C1 segment of cervical spinal cord (tissue), 14 donors: Measurements from ENCODE around the gene EHD2.
"Not testable (repeated sequence)": the region's sequence is repeated elsewhere in the genome, so short reads cannot be mapped to it uniquely, and the experiment has no call there.

ENCODE experiments used
- DNase-seq, 14 donors: peaks; one replicate each; lab custom pipeline; 2025; lab: John Stamatoyannopoulos, UW

EHD2 gene, protein sequence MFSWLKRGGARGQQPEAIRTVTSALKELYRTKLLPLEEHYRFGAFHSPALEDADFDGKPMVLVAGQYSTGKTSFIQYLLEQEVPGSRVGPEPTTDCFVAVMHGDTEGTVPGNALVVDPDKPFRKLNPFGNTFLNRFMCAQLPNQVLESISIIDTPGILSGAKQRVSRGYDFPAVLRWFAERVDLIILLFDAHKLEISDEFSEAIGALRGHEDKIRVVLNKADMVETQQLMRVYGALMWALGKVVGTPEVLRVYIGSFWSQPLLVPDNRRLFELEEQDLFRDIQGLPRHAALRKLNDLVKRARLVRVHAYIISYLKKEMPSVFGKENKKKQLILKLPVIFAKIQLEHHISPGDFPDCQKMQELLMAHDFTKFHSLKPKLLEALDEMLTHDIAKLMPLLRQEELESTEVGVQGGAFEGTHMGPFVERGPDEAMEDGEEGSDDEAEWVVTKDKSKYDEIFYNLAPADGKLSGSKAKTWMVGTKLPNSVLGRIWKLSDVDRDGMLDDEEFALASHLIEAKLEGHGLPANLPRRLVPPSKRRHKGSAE

DNA sequence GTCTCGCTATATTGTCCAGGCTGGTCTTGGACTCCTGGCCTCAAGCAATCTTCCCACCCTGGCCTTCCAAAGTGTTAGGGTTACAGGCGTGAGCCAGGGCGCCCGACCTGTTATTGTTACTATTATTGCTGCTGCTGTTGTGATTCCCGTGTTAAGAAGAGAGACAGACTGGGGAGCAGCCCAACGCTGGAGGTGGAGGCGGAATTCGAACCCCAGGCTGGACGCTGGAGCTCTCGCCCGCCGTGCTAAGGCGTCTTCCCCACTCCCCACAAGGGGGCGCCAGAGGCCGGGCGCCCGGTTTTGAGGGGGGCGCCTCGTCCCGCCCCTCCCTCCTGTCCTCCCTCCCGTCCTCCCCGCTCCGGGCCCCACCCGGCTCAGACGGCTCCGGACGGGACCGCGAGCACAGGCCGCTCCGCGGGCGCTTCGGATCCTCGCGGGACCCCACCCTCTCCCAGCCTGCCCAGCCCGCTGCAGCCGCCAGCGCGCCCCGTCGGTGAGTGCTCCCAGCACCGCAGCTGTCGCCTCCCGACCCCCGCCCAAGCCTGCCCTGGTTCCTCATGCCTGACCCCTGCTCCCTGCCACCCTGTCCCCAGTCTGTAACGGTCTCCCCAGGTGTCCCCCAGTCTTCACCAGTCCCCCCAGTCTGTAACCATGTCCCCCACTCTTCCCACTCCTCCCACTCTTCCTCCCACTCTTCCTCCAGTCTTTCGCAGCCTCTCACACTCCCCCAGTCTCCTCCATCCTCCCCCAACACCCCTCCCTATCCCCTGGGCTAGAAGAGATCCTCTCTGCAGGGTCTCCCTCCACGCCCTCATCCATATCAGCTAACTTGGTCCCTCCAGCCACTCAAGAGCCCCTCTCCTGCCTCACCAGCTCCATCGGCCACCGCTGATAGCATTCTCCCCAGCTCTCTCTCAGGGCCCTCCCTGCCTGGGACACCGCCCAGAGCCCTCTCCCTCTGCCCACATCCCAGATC, at the start of gene EHD2:
EHD2 (plus strand) TSS at position 377 of the 976 bp plus-strand sequence. CDS start 3,191 bp downstream, outside the sequence.
- peak in 6 of 14 donors; percentile 4 to 61 (median 14) for DNase-seq

DNA sequence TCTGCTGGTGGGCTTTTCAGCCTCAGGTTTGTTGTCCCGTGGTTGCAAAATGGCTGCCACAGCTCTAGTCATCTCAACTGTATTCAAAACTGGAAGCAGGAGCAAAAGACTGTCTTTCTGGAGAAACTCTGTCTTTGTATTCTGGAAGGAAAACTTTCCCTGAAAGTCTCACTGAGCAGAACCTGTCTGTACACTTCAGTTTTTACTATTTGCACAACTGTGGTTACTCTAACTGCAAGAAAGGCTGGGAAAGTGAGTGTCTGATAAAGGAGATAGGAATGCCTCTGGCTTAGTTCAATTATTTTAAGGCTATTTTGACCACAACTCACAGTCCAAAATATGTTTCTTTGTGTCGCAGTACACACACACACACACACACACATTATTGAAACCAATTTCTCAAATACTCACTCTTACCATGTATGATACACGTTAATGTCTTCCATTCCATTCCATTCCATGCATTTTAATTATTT, 49.7 kb upstream of the EHD2 start:
- no peak for DNase-seq

DNA sequence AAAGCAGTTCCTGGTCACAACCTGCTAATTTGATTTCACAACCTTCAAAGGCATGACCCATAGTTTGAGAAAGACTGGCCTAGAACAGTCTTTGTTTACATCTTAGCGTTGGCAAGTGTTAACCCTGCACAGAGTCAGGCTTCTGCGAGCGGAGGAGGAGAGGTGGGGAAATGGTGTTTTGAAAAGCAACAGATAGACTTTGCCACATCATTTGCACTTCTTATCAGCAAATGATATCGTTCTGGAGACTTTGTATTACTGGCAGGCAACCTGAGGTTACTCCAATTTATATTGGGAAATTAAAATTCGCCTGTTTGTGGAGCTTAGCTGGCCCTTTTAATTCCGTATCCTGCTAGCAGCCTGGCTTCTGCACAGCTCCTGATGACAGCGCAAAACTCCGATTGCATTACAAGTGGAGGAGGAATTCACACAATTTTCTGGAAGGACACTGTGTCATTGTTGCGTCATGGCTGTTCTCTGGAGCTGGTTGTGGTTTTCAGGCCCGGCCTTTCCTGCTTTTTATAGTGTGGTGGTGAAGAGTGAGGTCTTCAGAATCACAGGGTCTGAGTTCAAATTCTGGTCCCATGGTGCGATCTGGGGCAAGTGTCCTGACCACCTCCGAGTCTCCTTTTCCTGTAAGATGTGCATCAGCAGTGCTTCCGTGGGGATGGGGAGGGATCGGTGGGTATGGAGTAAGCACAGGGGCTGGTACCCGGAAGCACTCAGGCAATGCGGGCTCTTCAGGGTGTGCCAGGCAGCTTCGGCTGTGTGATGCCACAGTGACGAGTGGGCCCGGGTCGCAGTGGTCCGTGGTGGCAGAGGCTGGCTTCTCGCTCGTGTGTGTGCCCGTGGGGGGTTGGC, 49.1 kb upstream of the EHD2 start:
- DNase-seq: peak in 10 of 14 donors; percentile 16 to 69 (median 36)

DNA sequence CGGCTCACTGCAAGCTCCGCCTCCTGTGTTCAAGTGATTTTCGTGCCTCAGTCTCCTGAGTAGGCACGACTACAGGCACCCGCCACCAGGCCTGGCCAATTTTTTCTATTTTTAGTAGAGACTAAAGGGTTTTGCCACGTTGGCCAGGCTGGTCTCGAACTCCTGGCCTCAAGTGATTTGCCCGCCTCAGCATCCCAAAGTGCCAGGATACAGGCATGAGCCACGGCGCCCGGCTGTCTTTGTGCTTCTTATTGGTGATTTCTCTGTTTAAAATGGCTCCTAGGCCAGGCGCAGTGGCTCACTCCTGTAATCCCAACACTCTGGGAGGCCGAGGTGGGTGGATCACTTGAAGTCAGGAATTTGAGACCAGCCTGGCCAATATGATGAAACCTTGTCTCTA, 44.7 kb upstream of the EHD2 start:
- not testable (repeated sequence) for DNase-seq

DNA sequence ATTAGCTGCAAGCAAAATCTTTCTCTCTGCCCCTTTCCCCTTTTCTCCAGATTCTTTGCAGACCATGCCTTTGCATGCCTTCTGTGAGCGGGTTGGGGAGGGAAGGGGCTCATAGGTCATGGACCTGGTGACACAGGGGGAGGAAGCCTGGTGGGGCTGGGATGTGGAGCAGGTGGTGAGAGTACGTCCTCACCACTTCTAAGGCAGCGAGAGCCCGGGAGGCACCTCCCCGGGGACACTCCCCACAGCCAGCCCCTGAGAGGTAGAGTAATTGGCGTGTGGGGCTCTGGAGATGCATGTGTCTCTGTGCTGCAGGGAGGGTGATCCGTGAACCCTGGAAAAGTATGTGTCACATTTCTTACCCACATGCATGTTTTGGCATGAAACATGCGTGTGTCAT, 42.5 kb upstream of the EHD2 start:
- no peak for DNase-seq

DNA sequence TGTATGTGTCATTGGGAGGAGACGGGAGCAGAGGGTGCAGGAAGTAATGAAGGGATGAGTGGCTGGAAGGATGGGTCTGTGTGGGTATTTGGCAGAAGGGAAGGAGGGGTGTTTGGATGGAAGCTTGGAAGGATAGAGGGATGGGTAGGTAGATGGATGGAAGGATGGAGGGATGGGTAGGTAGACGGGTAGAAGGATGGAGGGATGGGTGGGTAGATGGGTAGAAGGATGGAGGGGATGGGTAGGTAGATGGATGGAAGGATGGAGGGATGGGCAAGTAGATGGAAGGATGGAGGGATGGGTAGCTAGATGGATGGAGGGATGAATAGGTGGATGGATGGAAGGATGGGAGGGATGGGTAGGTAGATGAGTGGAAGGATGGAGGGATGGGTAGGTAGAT, 41.7 kb upstream of the EHD2 start:
- DNase-seq: no peak

DNA sequence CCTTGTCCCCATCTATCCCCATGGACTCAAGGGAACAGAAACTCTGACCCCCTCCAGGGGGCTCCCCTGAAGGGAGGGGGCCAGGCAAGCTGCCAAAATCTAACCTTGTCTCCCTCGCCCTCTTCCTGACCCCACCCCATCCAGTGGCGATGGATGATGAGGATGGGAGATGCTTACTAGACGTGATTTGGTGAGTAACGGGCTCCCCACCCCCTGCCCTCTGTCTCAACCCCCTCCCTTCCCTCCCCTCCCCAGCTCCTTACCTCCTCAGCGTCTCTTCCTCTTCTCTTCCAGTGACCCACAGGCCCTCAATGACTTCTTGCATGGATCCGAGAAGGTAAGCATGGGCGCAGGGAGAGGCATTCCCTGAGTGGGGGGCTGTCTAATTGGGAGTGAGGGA, 39.8 kb upstream of the EHD2 start:
- no peak for DNase-seq

DNA sequence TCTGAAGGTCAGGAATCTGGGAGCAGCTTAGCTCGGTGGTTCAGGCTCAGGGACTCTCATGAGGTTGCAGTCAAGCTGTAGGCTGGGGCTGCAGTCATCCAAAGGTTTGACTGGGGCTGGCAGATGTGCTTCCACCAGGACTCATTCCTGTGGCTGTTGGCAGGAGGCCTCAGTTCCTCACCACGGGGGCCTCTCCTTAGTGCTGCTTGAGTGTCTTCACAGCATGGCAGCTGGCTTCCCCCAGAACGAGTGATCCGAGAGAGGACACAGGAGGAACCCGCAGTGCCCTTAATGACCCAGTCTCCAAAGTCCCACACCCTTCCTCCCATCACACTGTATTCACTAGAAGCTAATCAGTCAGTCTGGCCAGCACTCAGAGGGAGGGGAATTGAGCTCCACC, 38.7 kb upstream of the EHD2 start:
- DNase-seq: no peak

DNA sequence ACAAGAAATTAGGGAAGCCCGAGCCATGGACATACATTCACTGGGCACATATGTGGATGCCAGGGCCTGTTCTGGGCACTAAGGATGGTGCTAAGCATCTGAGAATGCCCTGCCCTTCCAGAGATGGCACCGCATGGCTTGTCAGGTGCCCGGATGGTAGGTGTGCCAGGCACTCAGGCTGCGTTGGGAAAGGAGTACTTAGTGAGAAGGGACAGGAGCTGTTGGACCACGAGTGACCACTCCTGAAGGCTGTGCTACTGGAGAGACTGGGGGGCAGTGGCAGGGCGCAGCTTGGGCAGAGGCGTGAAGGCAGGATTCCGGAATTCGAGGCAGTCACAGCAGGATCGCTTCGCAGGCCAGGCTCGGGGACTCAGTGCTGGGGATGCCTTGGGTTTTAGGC, 38.0 kb upstream of the EHD2 start:
- no peak for DNase-seq

DNA sequence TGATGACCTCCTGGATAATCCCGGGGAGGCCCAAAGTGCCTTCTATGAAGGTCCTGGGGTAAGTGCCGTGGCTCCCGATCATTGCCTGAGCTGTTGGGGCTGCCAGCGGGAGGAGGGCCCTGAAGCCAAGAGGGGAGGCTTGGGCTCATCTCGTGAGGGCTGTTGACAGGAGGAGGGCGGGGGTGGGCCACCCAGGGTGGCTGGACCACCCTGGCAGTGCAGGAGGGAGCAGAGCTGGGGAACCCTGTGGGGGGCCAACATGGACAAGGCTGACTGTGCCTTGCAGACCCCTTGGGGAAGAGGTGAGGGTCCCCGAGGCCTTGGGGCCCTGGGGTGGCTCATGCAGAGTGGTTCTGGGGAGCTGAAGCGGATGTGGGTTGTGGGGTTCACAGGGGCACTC, 37.4 kb upstream of the EHD2 start:
- DNase-seq: no peak

DNA sequence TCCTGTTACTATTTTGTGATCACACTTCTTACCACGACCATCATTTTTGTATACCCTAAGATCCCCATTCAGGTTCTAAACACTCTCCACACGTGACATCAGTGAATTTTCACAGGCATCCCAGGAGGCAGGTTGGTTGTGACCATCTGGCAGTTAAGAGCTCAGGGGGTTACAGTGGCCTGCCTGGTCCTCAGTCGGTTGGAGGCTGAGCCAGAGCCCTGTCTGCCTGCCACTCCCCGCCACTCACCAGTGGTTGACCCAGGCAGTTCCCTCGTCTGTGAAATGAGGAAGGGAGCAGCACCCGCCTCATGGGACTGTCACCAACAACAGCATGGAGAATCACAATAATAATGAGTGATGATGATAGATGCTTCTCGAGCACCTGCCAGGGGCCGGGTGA, 36.4 kb upstream of the EHD2 start:
- peak in 1 of 14 donors; percentile 22 for DNase-seq

DNA sequence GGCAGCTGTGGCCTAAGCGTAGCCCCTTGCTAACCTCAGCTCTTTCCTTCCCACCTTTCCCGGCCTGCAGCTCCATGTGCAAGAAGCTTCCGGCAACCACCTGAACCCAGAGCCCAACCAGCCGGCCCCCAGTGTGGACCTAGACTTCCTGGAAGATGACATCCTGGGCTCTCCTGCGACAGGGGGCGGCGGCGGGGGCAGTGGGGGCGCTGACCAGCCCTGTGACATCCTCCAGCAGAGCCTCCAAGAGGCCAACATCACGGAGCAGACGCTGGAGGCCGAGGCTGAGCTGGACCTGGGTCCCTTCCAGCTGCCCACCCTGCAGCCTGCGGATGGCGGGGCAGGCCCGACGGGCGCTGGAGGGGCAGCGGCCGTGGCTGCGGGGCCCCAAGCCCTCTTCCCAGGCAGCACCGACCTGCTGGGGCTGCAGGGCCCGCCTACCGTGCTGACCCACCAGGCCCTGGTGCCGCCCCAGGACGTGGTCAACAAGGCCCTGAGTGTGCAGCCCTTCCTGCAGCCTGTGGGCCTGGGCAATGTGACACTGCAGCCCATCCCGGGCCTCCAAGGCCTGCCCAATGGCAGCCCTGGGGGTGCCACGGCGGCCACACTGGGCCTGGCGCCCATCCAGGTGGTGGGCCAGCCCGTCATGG, 33.8 kb upstream of the EHD2 start:
- no peak for DNase-seq

DNA sequence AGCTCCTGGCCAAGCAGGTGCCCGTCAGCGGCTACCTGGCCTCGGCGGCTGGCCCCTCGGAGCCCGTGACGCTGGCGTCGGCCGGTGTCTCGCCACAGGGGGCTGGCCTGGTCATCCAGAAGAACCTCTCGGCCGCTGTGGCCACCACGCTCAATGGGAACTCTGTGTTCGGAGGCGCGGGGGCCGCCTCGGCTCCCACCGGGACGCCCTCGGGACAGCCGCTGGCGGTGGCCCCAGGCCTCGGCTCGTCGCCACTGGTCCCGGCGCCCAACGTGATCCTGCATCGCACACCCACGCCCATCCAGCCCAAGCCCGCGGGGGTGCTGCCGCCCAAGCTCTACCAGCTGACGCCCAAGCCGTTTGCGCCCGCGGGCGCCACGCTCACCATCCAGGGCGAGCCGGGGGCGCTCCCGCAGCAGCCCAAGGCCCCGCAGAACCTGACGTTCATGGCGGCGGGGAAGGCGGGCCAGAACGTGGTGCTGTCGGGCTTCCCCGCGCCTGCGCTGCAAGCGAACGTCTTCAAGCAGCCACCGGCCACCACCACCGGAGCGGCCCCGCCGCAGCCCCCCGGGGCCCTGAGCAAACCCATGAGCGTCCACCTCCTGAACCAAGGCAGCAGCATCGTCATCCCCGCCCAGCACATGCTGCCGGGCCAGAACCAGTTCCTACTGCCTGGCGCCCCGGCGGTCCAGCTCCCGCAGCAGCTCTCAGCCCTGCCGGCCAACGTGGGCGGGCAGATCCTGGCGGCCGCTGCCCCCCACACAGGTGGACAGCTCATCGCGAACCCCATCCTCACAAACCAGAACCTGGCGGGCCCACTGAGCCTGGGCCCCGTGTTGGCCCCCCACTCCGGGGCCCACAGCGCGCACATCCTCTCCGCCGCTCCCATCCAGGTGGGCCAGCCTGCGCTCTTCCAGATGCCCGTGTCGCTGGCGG, 33.0 kb upstream of the EHD2 start:
- DNase-seq: no peak

DNA sequence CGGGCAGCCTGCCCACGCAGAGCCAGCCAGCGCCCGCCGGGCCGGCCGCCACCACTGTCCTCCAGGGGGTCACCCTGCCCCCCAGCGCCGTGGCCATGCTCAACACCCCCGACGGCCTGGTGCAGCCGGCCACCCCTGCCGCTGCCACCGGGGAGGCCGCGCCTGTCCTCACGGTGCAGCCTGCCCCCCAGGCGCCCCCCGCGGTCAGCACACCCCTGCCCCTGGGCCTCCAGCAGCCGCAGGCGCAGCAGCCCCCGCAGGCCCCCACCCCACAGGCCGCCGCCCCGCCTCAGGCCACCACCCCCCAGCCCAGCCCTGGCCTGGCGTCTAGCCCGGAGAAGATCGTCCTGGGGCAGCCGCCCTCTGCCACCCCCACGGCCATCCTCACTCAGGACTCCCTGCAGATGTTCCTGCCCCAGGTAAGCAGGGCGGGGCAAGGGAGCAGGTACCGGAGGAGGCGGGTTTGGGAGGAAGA, 32.3 kb upstream of the EHD2 start:
- DNase-seq: no peak

DNA sequence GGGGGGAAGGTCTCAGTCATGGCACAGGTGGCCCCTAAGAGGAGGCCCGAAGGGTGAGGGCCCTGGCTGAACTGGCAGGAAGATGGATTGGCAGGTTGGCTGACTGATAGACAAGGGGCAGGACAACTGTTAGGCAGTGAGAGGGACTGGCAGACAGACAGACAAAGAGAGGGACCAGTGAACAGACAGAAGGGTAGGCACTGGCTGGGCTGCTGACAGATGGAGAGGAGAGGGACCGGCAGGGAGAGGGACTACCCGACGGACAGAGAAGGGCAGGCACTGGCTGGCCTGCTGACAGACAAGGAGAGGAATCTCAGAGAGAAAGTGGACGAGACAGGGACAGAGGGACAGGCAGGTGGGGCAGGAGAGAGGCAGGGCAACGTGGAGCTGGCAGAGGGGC, 31.8 kb upstream of the EHD2 start:
- no peak for DNase-seq

DNA sequence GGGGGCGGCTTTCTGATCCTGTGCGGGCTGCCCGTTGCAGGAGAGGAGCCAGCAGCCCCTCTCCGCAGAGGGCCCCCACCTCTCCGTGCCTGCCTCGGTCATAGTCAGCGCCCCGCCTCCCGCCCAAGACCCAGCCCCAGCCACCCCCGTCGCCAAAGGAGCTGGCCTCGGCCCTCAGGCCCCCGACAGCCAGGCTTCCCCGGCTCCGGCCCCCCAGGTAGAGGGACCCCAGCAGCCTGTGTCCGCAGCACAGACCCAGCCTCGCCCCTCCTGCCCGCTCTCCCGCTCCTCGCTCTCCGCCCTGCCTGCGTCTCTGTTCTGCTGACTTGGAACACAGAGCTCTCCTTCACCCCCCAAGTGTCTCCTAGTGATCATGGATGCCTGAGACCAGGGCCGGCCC, 31.3 kb upstream of the EHD2 start:
- DNase-seq: no peak

DNA sequence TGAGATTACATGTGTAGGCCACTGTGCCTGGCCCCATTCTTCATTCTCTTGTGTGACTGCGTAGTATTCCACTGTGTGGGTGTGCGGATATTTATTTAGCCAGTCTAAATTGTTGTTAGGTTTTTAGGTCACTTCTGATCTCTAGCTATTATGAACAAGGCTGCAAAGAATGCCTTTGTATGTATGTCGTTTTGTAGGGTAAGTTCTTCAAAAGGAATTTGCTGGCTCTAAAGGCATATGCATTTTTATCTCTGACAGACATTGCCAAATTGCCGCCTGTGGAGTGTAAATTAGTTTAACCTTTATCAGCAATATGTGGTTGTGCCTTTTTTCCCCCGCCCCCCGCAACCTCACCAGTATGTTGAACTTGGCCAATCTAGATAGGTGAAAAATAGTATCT, 30.3 kb upstream of the EHD2 start:
- peak in 1 of 14 donors; percentile 12 for DNase-seq

DNA sequence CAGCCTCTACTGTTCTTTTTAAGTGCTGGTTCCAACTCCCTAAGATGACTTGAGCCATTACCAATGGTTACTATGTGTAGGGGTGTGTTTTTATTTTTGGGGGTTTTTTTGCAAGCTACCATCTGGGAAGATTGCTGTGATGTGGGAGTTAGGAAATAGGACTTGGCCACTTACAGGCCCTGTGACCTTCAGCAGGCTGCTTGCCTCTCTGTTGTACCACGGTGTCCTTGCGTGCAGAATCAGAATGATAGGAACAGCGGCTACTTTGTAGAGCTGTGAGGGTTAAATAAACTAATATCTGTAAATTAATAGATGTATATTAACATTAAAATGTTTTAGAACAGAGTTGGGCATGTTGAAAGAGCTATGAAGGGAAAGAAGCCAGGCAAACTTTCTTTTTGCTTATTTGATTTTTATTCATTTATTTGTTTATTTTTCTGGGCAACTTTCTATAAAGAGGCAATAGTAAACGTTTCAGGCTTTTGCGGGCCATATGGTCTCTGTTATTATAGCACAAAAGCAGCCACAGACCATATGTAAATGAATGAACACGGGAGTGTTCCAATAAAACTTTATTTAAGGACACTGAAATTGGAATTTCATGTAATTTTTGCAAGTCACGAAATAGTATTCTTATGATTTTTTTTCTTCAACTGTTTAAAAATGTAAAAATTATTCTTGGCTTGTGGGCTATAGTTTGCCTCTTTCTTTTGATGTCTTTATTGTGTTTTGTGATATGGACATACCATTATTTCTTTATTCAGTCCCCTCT, 26.4 kb upstream of the EHD2 start:
- DNase-seq: no peak

DNA sequence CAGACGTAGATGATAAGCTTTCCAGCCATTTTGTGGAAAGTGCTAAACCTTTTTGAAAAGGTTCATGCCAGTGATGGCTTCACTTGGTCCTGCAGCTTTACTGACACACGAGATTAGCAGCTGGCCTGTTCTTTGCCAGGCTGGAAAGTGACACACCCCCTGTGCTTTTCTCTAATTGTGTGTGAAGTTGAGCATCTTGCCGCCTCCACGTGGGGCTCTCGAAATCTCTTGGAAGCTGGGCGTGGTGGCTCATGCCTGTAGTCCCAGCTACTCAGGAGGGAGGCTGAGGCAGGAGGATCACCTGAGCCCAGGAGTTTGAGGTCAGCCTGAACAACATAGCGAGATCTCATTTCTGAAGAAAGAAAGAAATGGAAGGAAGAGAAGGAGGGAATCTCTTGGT, 25.3 kb upstream of the EHD2 start:
- no peak for DNase-seq
